Smooth muscle cell (in vitro differentiated cells): Measurements from ENCODE around the gene RTN4. TPM values are rescaled to one million over a fixed set of nuclear protein-coding genes. Genes with fewer than 3 reads are reported as not detected.

ENCODE experiments used
- DNase-seq: peaks from one replicate; lab custom pipeline; 2025; ENCODE audit not compliant: unreplicated experiment; lab: John Stamatoyannopoulos, UW
- H2AFZ ChIP-seq: fragments of 200-600 bp; sonication (generic); 2 replicates; pipeline ENCODE4 v1.6.0; 2016; ENCODE audit warnings: antibody characterized with exemption, low read depth, mild to moderate bottlenecking
- H3F3A ChIP-seq: fragments of 200-600 bp; sonication (generic); 2 replicates; pipeline ENCODE4 v1.6.0; 2017; ENCODE audit warnings: antibody characterized with exemption, low read depth
- H3K27ac ChIP-seq: fragments of 200-600 bp; sonication (generic); 2 replicates; pipeline ENCODE4 v1.5.1; 2016; ENCODE audit warnings: low read depth, mild to moderate bottlenecking
- H3K27me3 ChIP-seq: fragments of 200-600 bp; sonication (generic); 2 replicates; pipeline ENCODE4 v1.6.1; 2016; ENCODE audit warnings: low read depth, mild to moderate bottlenecking
- H3K36me3 ChIP-seq: fragments of 200-600 bp; sonication (generic); 2 replicates; pipeline ENCODE4 v1.5.1; 2016; ENCODE audit warnings: low read depth
- H3K4me1 ChIP-seq: fragments of 200-600 bp; sonication (generic); 2 replicates; pipeline ENCODE4 v1.5.1; 2016; ENCODE audit warnings: low read depth
- H3K4me2 ChIP-seq: fragments of 200-600 bp; sonication (generic); 2 replicates; pipeline ENCODE4 v1.6.0; 2016; ENCODE audit warnings: mild to moderate bottlenecking
- H3K4me3 ChIP-seq: fragments of 200-600 bp; sonication (generic); 2 replicates; pipeline ENCODE4 v1.5.1; 2016; ENCODE audit warnings: mild to moderate bottlenecking
- H3K79me2 ChIP-seq: fragments of 200-600 bp; sonication (generic); 2 replicates; pipeline ENCODE4 v1.6.0; 2016; ENCODE audit warnings: low read depth, mild to moderate bottlenecking
- H3K9ac ChIP-seq: fragments of 200-600 bp; sonication (generic); 2 replicates; pipeline ENCODE4 v1.6.0; 2016; ENCODE audit warnings: low read depth
- H3K9me3 ChIP-seq: fragments of 200-600 bp; sonication (generic); replicated peaks from 2 replicates; pipeline ENCODE4 v1.5.1; 2016; ENCODE audit warnings: low read depth
- H4K20me1 ChIP-seq: fragments of 200-600 bp; sonication (generic); 2 replicates; pipeline ENCODE4 v1.6.0; 2016; ENCODE audit warnings: low read depth
- WGBS: methylation state at CpG from one replicate; pipeline ENCODE4 v1.1.7; 2016; ENCODE audit warnings: low lambda C conversion rate; 5-methylcytosine and 5-hydroxymethylcytosine counted together
- polyA plus RNA-seq: library from polyadenylated mRNA; unstranded; fragments of >200 nt; fragmentation: Nextera tagmentation; extraction: Ambion mirVana; gene quantifications from 2 replicates; pipeline ENCODE4 v1.2.1, GENCODE V29; 2016
- total RNA-seq: library from RNA; depleted of rRNA; stranded (reverse); fragments of >200 nt; gene quantifications from 2 replicates; pipeline ENCODE4 v1.2.3, GENCODE V29; 2014
- TF ChIP-seq, protein P1 (sequence below): fragments of 200-600 bp; sonication (generic); IDR thresholded peaks from 2 replicates; pipeline ENCODE4 v1.5.1; 2017; ENCODE audit warnings: borderline replicate concordance, mild to moderate bottlenecking, antibody characterized with exemption; ENCODE audit not compliant: insufficient read depth, poor library complexity, severe bottlenecking

The RTN4 gene
- total and polyA plus RNA-seq, 2 experiments from 2014 or later: 295 to 335 TPM

DNA sequence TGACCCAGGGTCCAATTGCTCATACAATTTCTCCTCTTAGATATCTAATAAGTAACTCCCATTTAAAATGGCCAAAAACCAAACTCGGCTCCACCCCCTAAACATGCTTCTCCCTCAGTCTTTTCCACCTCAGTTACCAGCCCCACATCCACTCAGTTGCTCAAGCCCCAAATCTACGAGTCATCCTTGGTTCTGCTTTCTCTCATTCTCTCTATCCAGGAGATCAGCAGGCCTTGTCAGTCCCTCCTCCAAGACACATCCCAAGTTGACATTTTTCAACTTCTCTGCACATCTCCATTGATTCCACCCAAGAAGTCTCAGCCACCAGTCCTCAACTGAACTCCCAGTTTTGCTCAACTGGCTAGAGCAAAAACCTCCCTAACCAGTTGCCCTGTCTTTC lies 40.5 kb upstream of the RTN4 start:
- Histone ChIP-seq H3F3A (no peaks in the 10 kb centered on the region), H2AFZ (no peak overlapping the region), H3K4me3 (no peak overlapping the region), H3K27me3 (no peaks in the 10 kb centered on the region), H3K36me3 (no peaks in the 10 kb centered on the region), H3K9ac (no peak overlapping the region), H3K4me2 (no peak overlapping the region), H4K20me1 (no peaks in the 10 kb centered on the region), H3K79me2 (no peaks in the 10 kb centered on the region), H3K9me3 (no peaks in the 10 kb centered on the region), H3K4me1 (no peaks in the 10 kb centered on the region), H3K27ac (no peak overlapping the region)
- TF ChIP-seq, protein P1, sequence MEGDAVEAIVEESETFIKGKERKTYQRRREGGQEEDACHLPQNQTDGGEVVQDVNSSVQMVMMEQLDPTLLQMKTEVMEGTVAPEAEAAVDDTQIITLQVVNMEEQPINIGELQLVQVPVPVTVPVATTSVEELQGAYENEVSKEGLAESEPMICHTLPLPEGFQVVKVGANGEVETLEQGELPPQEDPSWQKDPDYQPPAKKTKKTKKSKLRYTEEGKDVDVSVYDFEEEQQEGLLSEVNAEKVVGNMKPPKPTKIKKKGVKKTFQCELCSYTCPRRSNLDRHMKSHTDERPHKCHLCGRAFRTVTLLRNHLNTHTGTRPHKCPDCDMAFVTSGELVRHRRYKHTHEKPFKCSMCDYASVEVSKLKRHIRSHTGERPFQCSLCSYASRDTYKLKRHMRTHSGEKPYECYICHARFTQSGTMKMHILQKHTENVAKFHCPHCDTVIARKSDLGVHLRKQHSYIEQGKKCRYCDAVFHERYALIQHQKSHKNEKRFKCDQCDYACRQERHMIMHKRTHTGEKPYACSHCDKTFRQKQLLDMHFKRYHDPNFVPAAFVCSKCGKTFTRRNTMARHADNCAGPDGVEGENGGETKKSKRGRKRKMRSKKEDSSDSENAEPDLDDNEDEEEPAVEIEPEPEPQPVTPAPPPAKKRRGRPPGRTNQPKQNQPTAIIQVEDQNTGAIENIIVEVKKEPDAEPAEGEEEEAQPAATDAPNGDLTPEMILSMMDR: no peak
- WGBS: 84% methylated on average over 2 of the region's 2 CpGs
- DNase-seq: no peak

DNA sequence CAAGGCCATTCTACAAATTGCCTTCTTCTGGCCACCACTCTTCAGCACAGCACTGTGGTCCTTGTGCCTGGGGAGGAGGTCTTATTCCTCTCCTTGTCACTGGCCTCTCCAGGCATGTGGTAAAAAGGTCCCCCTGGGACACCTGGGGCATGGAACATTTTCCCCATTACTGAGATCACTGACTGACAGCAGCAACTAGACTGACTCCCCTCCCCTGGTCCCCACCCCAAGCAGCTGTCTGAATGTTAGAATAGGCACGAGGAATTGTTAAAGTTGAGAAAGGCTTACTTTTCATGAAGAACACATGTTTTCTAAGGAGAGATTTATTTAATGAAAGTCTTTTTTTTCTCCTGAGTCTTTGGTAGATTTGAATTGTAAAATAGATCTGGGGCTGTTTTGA lies 39.5 kb upstream of the RTN4 start:
- Histone ChIP-seq H3F3A (no peaks in the 10 kb centered on the region), H3K27me3 (no peaks in the 10 kb centered on the region), H3K9ac (no peak overlapping the region), H3K4me1 (no peaks in the 10 kb centered on the region), H3K79me2 (no peaks in the 10 kb centered on the region), H3K36me3 (no peaks in the 10 kb centered on the region), H2AFZ (no peak overlapping the region), H4K20me1 (no peaks in the 10 kb centered on the region), H3K4me2 (no peak overlapping the region), H3K4me3 (no peak overlapping the region), H3K27ac (no peak overlapping the region), H3K9me3 (no peaks in the 10 kb centered on the region)
- DNase-seq: no peak
- TF ChIP-seq, protein P1: no peak
- WGBS: 89% methylated on average over 1 of the region's 1 CpG

DNA sequence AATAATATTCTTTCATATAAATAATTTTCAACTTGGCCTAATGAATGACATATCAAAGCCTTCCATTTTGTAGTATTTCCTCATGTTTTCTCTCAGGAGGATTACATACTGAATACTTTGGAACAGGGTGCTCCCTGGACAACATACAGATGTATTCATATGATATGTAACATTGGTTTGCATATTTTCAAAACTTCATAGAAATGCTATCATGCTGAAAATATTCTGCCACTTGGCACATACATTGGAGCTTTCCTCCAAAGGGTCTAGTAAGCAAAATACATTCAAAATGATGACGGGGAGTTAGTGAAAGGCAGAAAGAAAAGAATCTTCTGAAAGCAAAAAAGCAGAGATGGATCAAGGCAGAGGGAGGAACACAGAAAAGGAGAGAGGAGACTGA lies 38.1 kb upstream of the RTN4 start:
- Histone ChIP-seq H3K4me2 (no peak overlapping the region), H3K9me3 (no peaks in the 10 kb centered on the region), H3K36me3 (no peaks in the 10 kb centered on the region), H3K27me3 (no peaks in the 10 kb centered on the region), H3K4me1 (no peaks in the 10 kb centered on the region), H4K20me1 (no peaks in the 10 kb centered on the region), H2AFZ (no peak overlapping the region), H3F3A (no peaks in the 10 kb centered on the region), H3K4me3 (no peak overlapping the region), H3K79me2 (no peaks in the 10 kb centered on the region), H3K27ac (no peak overlapping the region), H3K9ac (no peak overlapping the region)
- 100% methylated on average over 1 of the region's 1 CpG for WGBS
- DNase-seq: no peak
- TF ChIP-seq, protein P1: no peak

DNA sequence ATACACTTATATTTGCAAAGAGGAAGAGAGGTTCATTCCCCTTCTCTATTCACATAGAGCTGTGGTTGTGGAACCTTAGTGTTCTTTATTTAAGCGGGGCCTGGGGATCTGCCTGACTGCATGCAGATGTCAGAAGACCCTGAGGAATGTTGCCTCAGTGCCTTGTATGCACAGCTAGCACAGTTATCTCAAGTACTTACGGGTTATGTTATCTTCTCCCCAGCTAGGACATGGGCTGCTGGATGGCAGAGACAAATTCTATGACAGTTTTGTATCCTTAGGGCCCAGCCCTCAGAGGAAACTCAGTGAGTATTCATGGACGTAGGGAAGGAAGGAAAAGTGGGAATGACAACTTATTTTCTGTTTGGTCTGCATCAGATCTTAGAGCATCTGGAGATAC lies 37.7 kb upstream of the RTN4 start:
- H3F3A ChIP-seq: no peaks in the 10 kb centered on the region
- no peaks in the 10 kb centered on the region for H3K79me2 ChIP-seq
- H3K9me3 ChIP-seq: no peaks in the 10 kb centered on the region
- no peaks in the 10 kb centered on the region for H3K27me3 ChIP-seq
- no peak overlapping the region for H2AFZ ChIP-seq
- no peaks in the 10 kb centered on the region for H4K20me1 ChIP-seq
- no peak overlapping the region for H3K9ac ChIP-seq
- no peak for DNase-seq
- no peak overlapping the region for H3K4me3 ChIP-seq
- TF ChIP-seq, protein P1: no peak
- H3K27ac ChIP-seq: no peak overlapping the region
- no peaks in the 10 kb centered on the region for H3K4me1 ChIP-seq
- WGBS: 24% methylated on average over 3 of the region's 3 CpGs
- H3K36me3 ChIP-seq: no peaks in the 10 kb centered on the region
- no peak overlapping the region for H3K4me2 ChIP-seq
